Measurements from ENCODE around the gene GATAD1. TPM values are rescaled to one million over a fixed set of nuclear protein-coding genes. Genes with fewer than 3 reads are reported as not detected.
"Not testable (repeated sequence)": the region's sequence is repeated elsewhere in the genome, so short reads cannot be mapped to it uniquely, and the experiment has no call there.

The GATAD1 gene
- polyA plus RNA-seq, 1 of the 3 experiments (the other 2 are of a cell fraction): 30.6 TPM

DNA sequence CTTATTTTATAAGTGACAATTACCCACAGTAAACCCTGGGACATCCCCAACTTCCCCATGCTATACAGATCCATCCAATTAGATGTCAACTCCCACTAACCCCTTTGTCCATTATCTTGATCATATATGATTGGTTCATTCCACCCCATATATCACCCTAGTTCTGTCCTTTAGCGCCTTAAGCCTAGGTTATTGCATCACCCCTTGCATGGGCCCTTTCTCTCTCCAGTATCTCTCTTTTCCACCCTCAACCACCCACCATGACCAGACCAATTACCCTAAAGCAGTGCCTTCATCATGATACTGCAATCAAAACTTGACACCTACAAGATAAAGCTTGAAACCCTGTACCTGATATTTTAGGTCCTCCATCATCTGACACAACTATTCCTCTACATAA, 37.9 kb upstream of the GATAD1 start:
- no peaks in the 10 kb centered on the region for H3K27me3 ChIP-seq (ENCODE audit: insufficient read depth)
- no peak overlapping the region for H3K4me3 ChIP-seq (ENCODE audit: low read depth in 2 of 2, low read length in 1 of 2)
- no peaks in the 10 kb centered on the region for H3K36me3 ChIP-seq (replicated peaks in 1 of 2; ENCODE audit: control insufficient read depth in 1 of 2, insufficient read depth in 2 of 2, low read length in 1 of 2)
- no peaks in the 10 kb centered on the region for H3K4me1 ChIP-seq (ENCODE audit: control insufficient read depth in 1 of 2, insufficient read depth in 2 of 2, low read depth in 1 of 2, low read length in 1 of 2)
- H3K4me2 ChIP-seq: no peak overlapping the region
- POLR2A ChIA-PET: no interaction called here
- DNase-seq: no peak
- no peaks in the 10 kb centered on the region for H3K9me2 ChIP-seq
- H4K20me1 ChIP-seq (ENCODE audit: insufficient read depth): no peaks in the 10 kb centered on the region
- CTCF ChIA-PET: interaction anchor here (6.3 kb wide), 1 partner anchor 16 kb away, joined by 59 read pairs; no protein-coding TSS in a partner anchor
- H3K79me2 ChIP-seq (ENCODE audit: insufficient read depth): no peaks in the 10 kb centered on the region
- TF ChIP-seq, protein P1, sequence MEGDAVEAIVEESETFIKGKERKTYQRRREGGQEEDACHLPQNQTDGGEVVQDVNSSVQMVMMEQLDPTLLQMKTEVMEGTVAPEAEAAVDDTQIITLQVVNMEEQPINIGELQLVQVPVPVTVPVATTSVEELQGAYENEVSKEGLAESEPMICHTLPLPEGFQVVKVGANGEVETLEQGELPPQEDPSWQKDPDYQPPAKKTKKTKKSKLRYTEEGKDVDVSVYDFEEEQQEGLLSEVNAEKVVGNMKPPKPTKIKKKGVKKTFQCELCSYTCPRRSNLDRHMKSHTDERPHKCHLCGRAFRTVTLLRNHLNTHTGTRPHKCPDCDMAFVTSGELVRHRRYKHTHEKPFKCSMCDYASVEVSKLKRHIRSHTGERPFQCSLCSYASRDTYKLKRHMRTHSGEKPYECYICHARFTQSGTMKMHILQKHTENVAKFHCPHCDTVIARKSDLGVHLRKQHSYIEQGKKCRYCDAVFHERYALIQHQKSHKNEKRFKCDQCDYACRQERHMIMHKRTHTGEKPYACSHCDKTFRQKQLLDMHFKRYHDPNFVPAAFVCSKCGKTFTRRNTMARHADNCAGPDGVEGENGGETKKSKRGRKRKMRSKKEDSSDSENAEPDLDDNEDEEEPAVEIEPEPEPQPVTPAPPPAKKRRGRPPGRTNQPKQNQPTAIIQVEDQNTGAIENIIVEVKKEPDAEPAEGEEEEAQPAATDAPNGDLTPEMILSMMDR (IDR thresholded peaks at IDR 0.05): no peak
- TF ChIP-seq TAF1 (IDR thresholded peaks at IDR 0.05; ENCODE audit: borderline replicate concordance, low read depth, low read length) (no peak), TEAD4 (IDR thresholded peaks at IDR 0.05; ENCODE audit: borderline replicate concordance, insufficient read depth) (no peak), FOSL2 (IDR thresholded peaks at IDR 0.05; ENCODE audit: borderline replicate concordance, low read depth) (no peak), ELF1 (IDR thresholded peaks at IDR 0.05) (no peak)
- no peak overlapping the region for H3K9ac ChIP-seq
- 96% methylated on average over 1 of the region's 1 CpG for WGBS (ENCODE audit: low lambda C conversion rate)
- no peak overlapping the region for H2AFZ ChIP-seq (ENCODE audit: low read depth)
- no peaks in the 10 kb centered on the region for H3K9me3 ChIP-seq
- no peak overlapping the region for H3K27ac ChIP-seq (ENCODE audit: low read depth in 2 of 2, low read length in 1 of 2)
- no peaks in the 10 kb centered on the region for H3F3A ChIP-seq (replicated peaks; ENCODE audit: insufficient read depth)

DNA sequence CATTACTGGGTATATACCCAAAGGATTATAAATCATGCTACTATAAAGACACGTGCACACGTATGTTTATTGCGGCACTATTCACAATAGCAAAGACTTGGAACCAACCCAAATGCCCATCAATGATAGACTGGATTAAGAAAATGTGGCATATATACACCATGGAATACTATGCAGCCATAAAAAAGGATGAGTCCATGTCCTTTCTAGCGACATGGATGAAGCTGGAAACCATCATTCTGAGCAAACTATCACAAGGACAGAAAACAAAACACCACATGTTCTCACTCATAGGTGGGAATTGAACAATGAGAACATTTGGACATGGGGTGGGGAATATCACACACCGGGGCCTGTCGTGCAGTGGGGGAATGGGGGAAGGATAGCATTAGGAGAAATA, 37.1 kb upstream of the GATAD1 start:
- H3K9ac ChIP-seq; DNase-seq; H4K20me1 ChIP-seq (ENCODE audit: insufficient read depth); H3K4me2 ChIP-seq; H3K9me2 ChIP-seq; H3F3A ChIP-seq (replicated peaks; ENCODE audit: insufficient read depth); H3K27me3 ChIP-seq (ENCODE audit: insufficient read depth); H3K36me3 ChIP-seq (replicated peaks in 1 of 2; ENCODE audit: control insufficient read depth in 1 of 2, insufficient read depth in 2 of 2, low read length in 1 of 2); H3K27ac ChIP-seq (ENCODE audit: low read depth in 2 of 2, low read length in 1 of 2); H3K79me2 ChIP-seq (ENCODE audit: insufficient read depth); H3K9me3 ChIP-seq; H3K4me1 ChIP-seq (ENCODE audit: control insufficient read depth in 1 of 2, insufficient read depth in 2 of 2, low read depth in 1 of 2, low read length in 1 of 2); H2AFZ ChIP-seq (ENCODE audit: low read depth); POLR2A ChIA-PET; H3K4me3 ChIP-seq (ENCODE audit: low read depth in 2 of 2, low read length in 1 of 2): not testable (repeated sequence)
- CTCF ChIA-PET: interaction anchor here (0.7 to 7.2 kb wide), 4 partner anchors 8 to 169 kb away, joined by 3 to 59 read pairs (median 22); partner anchors contain the start of gene GATAD1
- 84% methylated on average over 6 of the region's 6 CpGs for WGBS (ENCODE audit: low lambda C conversion rate)

DNA sequence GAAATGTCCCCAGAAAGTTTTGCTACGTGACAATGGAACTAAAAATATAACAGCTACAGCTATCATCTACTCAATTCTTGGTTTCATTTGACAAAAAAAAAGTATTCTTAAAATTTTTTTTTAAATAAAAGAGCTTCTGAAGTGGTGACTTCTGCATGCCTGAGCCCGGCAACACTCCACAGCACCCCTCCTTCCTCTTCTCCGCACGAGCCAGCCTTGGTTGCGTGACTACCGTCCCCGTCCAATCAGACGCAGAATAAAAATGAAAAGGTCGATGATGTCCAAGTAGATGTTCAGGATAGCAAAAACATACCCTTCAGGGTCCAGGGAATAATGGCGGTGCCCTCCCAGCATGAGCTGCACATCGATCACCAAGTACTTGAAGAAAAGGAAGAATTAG, 34.5 kb upstream of the GATAD1 start:
- POLR2A ChIA-PET: interaction anchor here (1.0 kb wide), 1 partner anchor 11 kb away, joined by 3 read pairs; no protein-coding TSS in a partner anchor
- DNase-seq: no peak
- no peak overlapping the region for H2AFZ ChIP-seq (ENCODE audit: low read depth)
- TF ChIP-seq RXRA (IDR thresholded peaks at IDR 0.05; ENCODE audit: borderline replicate concordance, low read depth) (no peak), ELF1 (IDR thresholded peaks at IDR 0.05) (no peak), JUND (IDR thresholded peaks at IDR 0.05) (no peak)
- no peak overlapping the region for H3K4me3 ChIP-seq (ENCODE audit: low read depth in 2 of 2, low read length in 1 of 2)
- no peaks in the 10 kb centered on the region for H3K9me2 ChIP-seq
- 83% methylated on average over 11 of the region's 11 CpGs for WGBS (ENCODE audit: low lambda C conversion rate)
- no peaks in the 10 kb centered on the region for H3F3A ChIP-seq (replicated peaks; ENCODE audit: insufficient read depth)
- no peaks in the 10 kb centered on the region for H3K27me3 ChIP-seq (ENCODE audit: insufficient read depth)
- H3K4me1 ChIP-seq (ENCODE audit: control insufficient read depth in 1 of 2, insufficient read depth in 2 of 2, low read depth in 1 of 2, low read length in 1 of 2): no peaks in the 10 kb centered on the region
- H4K20me1 ChIP-seq (ENCODE audit: insufficient read depth): no peaks in the 10 kb centered on the region
- H3K9ac ChIP-seq: no peak overlapping the region
- no peak overlapping the region for H3K4me2 ChIP-seq
- no peaks in the 10 kb centered on the region for H3K9me3 ChIP-seq
- no peaks in the 10 kb centered on the region for H3K36me3 ChIP-seq (replicated peaks in 1 of 2; ENCODE audit: control insufficient read depth in 1 of 2, insufficient read depth in 2 of 2, low read length in 1 of 2)
- H3K27ac ChIP-seq (ENCODE audit: low read depth in 2 of 2, low read length in 1 of 2): no peak overlapping the region
- H3K79me2 ChIP-seq (ENCODE audit: insufficient read depth): no peaks in the 10 kb centered on the region
- CTCF ChIA-PET: interaction anchor here (1.6 to 7.2 kb wide), 4 partner anchors 9 to 278 kb away, joined by 4 to 59 read pairs (median 26); partner anchors contain the start of genes CYP51A1 and GATAD1

All from SK-N-SH (cell line).